Prostate gland (tissue), 2 donors: Measurements from ENCODE around the gene MYH16.

Experiments
- CTCF ChIP-seq, 4 experiments: fragments of 200-600 bp in 2 of 4; fragments of 450-650 bp in 2 of 4; sonication (generic) in 2 of 4; IDR thresholded peaks; 1 replicate in 3 of 4; 2 replicates in 1 of 4; pipeline ENCODE4 v1.5.1; 2016 to 2019; ENCODE audit warnings: antibody characterized with exemption in 4 of 4, mild to moderate bottlenecking in 2 of 4, moderate library complexity in 2 of 4
- POLR2AphosphoS5 ChIP-seq: sonication (generic); formaldehyde crosslinking; IDR thresholded peaks from one replicate; pipeline ENCODE4 v1.6.1; 2017; ENCODE audit warnings: antibody characterized with exemption

- TF ChIP-seq CTCF (IDR thresholded peaks at IDR 0.05) (peak in 1 of 4 experiments; percentile 3), POLR2AphosphoS5 (no peak)
These were observed 1.9 kb upstream of the MYH16 start for GRCh38 chr7:99270702-99271101.
